A673 (cell line): Measurements from ENCODE around the gene CCDC6.

Experiments used
- EZH2 ChIP-seq: fragments of 200-600 bp; sonication (generic); IDR thresholded peaks from 2 replicates; pipeline ENCODE4 v1.6.1; 2017; ENCODE audit warnings: borderline replicate concordance, low read depth, mild to moderate bottlenecking, mixed read lengths, antibody characterized with exemption, low read length; ENCODE audit not compliant: poor library complexity, severe bottlenecking
- TF ChIP-seq, protein P1 (sequence below): fragments of 300-800, 200-600 bp; sonication (generic); conservative IDR thresholded peaks from 2 replicates; pipeline ENCODE4 v1.5.1; 2017; ENCODE audit warnings: low read depth, mild to moderate bottlenecking, antibody characterized with exemption, low read length, moderate library complexity, mixed read lengths

DNA sequence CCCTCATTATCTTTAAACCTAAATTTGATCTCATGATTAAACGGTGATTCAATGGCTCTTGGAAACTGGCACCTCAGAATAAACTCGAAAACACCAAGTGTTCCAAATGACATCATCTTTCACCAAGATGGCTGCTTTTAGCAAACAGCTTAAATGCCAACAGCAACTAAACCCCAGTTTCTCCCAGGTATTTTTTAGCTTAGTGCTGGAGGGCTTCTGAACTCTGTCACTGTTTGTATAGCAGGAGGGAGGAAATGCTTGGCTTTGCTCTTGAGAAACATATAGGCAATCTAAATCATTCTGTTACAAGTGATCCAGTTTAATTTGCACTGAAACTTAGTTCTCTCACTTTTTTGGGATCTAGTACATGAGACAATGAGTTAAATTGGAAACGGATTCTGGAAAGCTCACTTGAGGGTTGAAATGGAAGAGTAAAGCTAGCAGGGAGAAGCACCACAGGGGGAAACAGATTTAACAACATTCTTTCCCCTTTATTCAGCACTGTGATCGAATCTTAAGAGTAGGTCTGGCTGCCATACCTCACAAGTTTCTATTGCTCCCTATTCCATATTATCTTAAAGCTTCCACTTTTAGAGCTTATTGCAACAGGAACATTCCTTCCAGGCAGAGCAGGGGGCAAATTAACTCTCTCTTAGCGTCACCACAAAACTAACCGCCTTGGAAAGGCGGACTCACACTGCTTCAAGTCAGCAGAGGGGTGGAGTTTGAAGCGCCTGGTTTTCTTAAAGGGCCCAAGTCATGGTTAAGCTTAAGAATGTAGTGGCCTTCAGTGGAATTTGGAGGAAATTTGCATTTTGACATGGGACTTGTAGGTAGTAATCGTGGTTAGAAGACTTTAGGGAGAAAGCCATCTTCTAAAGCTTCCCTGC, 1.8 kb upstream of the CCDC6 start:
- TF ChIP-seq, protein P1, sequence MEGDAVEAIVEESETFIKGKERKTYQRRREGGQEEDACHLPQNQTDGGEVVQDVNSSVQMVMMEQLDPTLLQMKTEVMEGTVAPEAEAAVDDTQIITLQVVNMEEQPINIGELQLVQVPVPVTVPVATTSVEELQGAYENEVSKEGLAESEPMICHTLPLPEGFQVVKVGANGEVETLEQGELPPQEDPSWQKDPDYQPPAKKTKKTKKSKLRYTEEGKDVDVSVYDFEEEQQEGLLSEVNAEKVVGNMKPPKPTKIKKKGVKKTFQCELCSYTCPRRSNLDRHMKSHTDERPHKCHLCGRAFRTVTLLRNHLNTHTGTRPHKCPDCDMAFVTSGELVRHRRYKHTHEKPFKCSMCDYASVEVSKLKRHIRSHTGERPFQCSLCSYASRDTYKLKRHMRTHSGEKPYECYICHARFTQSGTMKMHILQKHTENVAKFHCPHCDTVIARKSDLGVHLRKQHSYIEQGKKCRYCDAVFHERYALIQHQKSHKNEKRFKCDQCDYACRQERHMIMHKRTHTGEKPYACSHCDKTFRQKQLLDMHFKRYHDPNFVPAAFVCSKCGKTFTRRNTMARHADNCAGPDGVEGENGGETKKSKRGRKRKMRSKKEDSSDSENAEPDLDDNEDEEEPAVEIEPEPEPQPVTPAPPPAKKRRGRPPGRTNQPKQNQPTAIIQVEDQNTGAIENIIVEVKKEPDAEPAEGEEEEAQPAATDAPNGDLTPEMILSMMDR = no peak
- TF ChIP-seq EZH2 = no peak
